Endothelial cell of umbilical vein (primary cell): ENCODE measurements around the gene TFDP1. TPM values are rescaled to one million over a fixed set of nuclear protein-coding genes. Genes with fewer than 3 reads are reported as not detected.

Experiments used
- BruUV-seq: library from RNA; stranded (reverse); fragments of 400-500 nt; replicated peaks from 2 replicates; lab custom pipeline; 2021; lab: Mats Ljungman, UMichigan
- CTCF ChIA-PET: fragments of 300-600, 350-600 bp; sonication (Branson Sonifier 250); formaldehyde crosslinking; loops from one replicate; lab custom pipeline; 2021; ENCODE audit warnings: antibody characterized with exemption, inconsistent platforms; lab: Charles Lee
- POLR2A ChIA-PET: fragments of 300-600, 350-600 bp; sonication (Branson Sonifier 250); formaldehyde crosslinking; loops from one replicate; lab custom pipeline; 2021; ENCODE audit warnings: antibody characterized with exemption, inconsistent platforms; lab: Charles Lee
- DNase-seq: peaks from one replicate; pipeline ENCODE4 v3.0.0-alpha.2; 2011; ENCODE audit warnings: low read depth, low spot score
- FAIRE-seq: peaks from 2 replicates; lab custom pipeline; 2011; peaks lifted over from hg19 to GRCh38; lab: Jason Lieb, UNC
- H2AFZ ChIP-seq: 2 replicates; pipeline ENCODE4 v1.6.0; 2012; ENCODE audit warnings: low read depth, low read length, control low read depth, inconsistent platforms
- H3K27ac ChIP-seq: 2 replicates; pipeline ENCODE4 v1.5.1; 2011; ENCODE audit warnings: low read depth, mild to moderate bottlenecking, control low read depth, low read length, moderate library complexity; ENCODE audit not compliant: insufficient read depth
- H3K27me3 ChIP-seq, 2 experiments: 2 replicates each; pipeline versions ENCODE4 v1.6.0 to v1.6.1; 2011; ENCODE audit warnings: low read length in 2 of 2, mixed read lengths in 1 of 2; ENCODE audit not compliant: control insufficient read depth in 2 of 2, insufficient read depth in 2 of 2
- H3K36me3 ChIP-seq, 2 experiments: 2 replicates in 1 of 2; 3 replicates in 1 of 2; pipeline ENCODE4 v1.5.1; 2011; ENCODE audit warnings: low read length in 2 of 2, mild to moderate bottlenecking in 1 of 2, moderate library complexity in 1 of 2; ENCODE audit not compliant: control insufficient read depth in 2 of 2, insufficient read depth in 2 of 2; ENCODE audit errors: extremely low read depth in 1 of 2
- H3K4me1 ChIP-seq: 3 replicates; pipeline ENCODE4 v1.5.1; 2011; ENCODE audit warnings: mild to moderate bottlenecking, low read length; ENCODE audit not compliant: control insufficient read depth, insufficient read depth; ENCODE audit errors: extremely low read depth
- H3K4me2 ChIP-seq: 2 replicates; pipeline ENCODE4 v1.6.1; 2011; ENCODE audit warnings: low read length, control low read depth, mixed read lengths; ENCODE audit not compliant: insufficient read depth
- H3K4me3 ChIP-seq, 3 experiments: fragments of 200-600 bp in 1 of 3; sonication (generic), shearing (Covaris generic) in 1 of 3; replicated peaks in 1 of 3; 2 replicates each; pipeline ENCODE4 v1.5.1; 2011 to 2016; ENCODE audit warnings: control low read depth in 3 of 3, low read length in 3 of 3, mild to moderate bottlenecking in 2 of 3, inconsistent platforms in 1 of 3, low read depth in 1 of 3, moderate library complexity in 1 of 3; ENCODE audit not compliant: insufficient read depth in 1 of 3
- H3K79me2 ChIP-seq: 2 replicates; pipeline ENCODE4 v1.6.0; 2012; ENCODE audit warnings: low read length, inconsistent platforms; ENCODE audit not compliant: control insufficient read depth, insufficient read depth
- H3K9ac ChIP-seq: replicated peaks from 2 replicates; pipeline ENCODE3; 2011; ENCODE audit warnings: low read length, control low read depth; ENCODE audit not compliant: insufficient read depth; ENCODE audit errors: extremely low read depth
- H3K9me1 ChIP-seq: replicated peaks from 3 replicates; pipeline ENCODE4 v1.6.0; 2011; ENCODE audit warnings: mild to moderate bottlenecking, low read length; ENCODE audit not compliant: control insufficient read depth, insufficient read depth; ENCODE audit errors: extremely low read depth
- H3K9me3 ChIP-seq: replicated peaks from 2 replicates; pipeline ENCODE4 v1.5.1; 2012; ENCODE audit warnings: low read length, inconsistent platforms; ENCODE audit not compliant: control insufficient read depth, insufficient read depth
- H4K20me1 ChIP-seq: replicated peaks from 2 replicates; pipeline ENCODE3; 2011; ENCODE audit warnings: mild to moderate bottlenecking, low read length; ENCODE audit not compliant: control insufficient read depth, insufficient read depth; ENCODE audit errors: extremely low read depth
- EZH2 ChIP-seq: IDR thresholded peaks from 2 replicates; pipeline ENCODE4 v1.6.1; 2012; ENCODE audit warnings: borderline replicate concordance, low read depth, mild to moderate bottlenecking, moderate library complexity, low read length, inconsistent platforms; ENCODE audit not compliant: severe bottlenecking
- FOS ChIP-seq: IDR thresholded peaks from 2 replicates; pipeline ENCODE4 v1.6.1; 2011; ENCODE audit warnings: mild to moderate bottlenecking, low read length, moderate library complexity, borderline replicate concordance; ENCODE audit not compliant: insufficient read depth
- GATA2 ChIP-seq: IDR thresholded peaks from 2 replicates; pipeline ENCODE4 v1.7.0; 2011; ENCODE audit warnings: low read depth, mild to moderate bottlenecking, moderate library complexity, mixed read lengths, low read length; ENCODE audit not compliant: insufficient read length, insufficient read depth
- JUN ChIP-seq: IDR thresholded peaks from 2 replicates; pipeline ENCODE4 v1.6.1; 2011; ENCODE audit warnings: borderline replicate concordance, low read depth; ENCODE audit not compliant: insufficient read length, insufficient read depth
- MYC ChIP-seq: IDR thresholded peaks from one replicate; pipeline ENCODE4 v1.6.1; 2011; ENCODE audit warnings: mild to moderate bottlenecking, low read depth, low read length
- POLR2A ChIP-seq: IDR thresholded peaks from 2 replicates; pipeline ENCODE4 v1.6.1; 2012; ENCODE audit warnings: low read depth, mild to moderate bottlenecking, control low read depth, low read length
- POLR2AphosphoS5 ChIP-seq: IDR thresholded peaks from 2 replicates; pipeline ENCODE4 v1.6.1; 2012; ENCODE audit warnings: low read depth, mild to moderate bottlenecking, control low read depth, low read length, moderate library complexity; ENCODE audit not compliant: insufficient read depth
- dilution Hi-C: fragments of 300-500 bp; cut with MboI; formaldehyde crosslinking; loops from one replicate; pipeline ENCODE4 v1.15.0; 2019; ENCODE audit warnings: low sequenced_read_pairs; ENCODE audit not compliant: extremely low pct_ligation_motif_present
- intact Hi-C: fragments of 100-400 bp; cut with micrococcal nuclease; formaldehyde crosslinking; loops from one replicate; pipeline ENCODE4 v1.10.0; 2022
- polyA plus RNA-seq, 4 experiments: library from polyadenylated mRNA; depleted of rRNA in 3 of 4; stranded (reverse) in 3 of 4; unstranded in 1 of 4; fragments of >200 nt; gene quantifications; 2 replicates each; pipeline versions ENCODE4 v1.2.1 to v1.2.3, GENCODE V29; 2011 to 2012; ENCODE audit warnings: missing spikeins in 1 of 4
- total RNA-seq: library from RNA; stranded (reverse); gene quantifications from 2 replicates; pipeline ENCODE4 v1.2.3, GENCODE V29; 2021
- TF ChIP-seq, protein P1 (sequence below): IDR thresholded peaks from 2 replicates; pipeline ENCODE4 v1.6.1; 2011; ENCODE audit not compliant: insufficient read depth, insufficient read length
- TF ChIP-seq, protein P2 (sequence below), 2 donors: IDR thresholded peaks; 1 replicate in 1 of 2; 2 replicates in 1 of 2; pipeline ENCODE4 v1.5.1; 2011; ENCODE audit warnings: low read length in 2 of 2, mild to moderate bottlenecking in 2 of 2, moderate library complexity in 2 of 2, control low read depth in 1 of 2, inconsistent platforms in 1 of 2, low read depth in 1 of 2; ENCODE audit not compliant: insufficient read depth in 1 of 2; ENCODE audit errors: extremely low read depth in 1 of 2

TFDP1 gene
- total and polyA plus RNA-seq, 2 donors (not counting 3 experiments of a cell fraction or from before 2014, with no cell fraction given) = 64.3 to 137 TPM

DNA sequence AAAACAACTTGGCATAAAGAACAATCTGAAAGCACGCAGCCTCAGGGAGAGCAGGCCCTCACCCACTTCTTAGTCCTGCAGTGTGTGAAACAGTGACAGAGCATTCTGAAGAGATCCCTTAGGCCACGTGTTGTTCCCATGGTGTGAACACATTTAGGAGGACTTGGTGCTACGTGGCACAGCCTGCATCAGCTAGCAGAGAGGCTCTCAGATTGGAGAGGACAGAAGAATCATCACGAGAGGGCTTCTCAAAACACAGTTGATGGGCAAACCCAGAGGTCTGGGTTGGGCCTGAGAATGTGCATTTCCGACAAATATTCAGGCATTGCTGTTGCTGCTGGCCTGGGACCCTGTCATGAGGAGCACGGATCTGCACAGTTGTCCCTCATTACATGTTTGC, 26.1 kb upstream of the TFDP1 start:
- dilution Hi-C loops = no loop called here

More for the DNA sequence above, 26.1 kb upstream of the TFDP1 start:
- intact Hi-C loops = no loop called here
- FAIRE-seq (no peak), DNase-seq (no peak)
- no TSS peak for BruUV-seq
- Histone ChIP-seq H2AFZ (no peak overlapping the region), H4K20me1 (no peaks in the 10 kb centered on the region), H3K36me3 (no peaks in the 10 kb centered on the region), H3K9ac (no peak overlapping the region), H3K27ac (no peak overlapping the region), H3K4me2 (no peak overlapping the region), H3K4me3 (no peak overlapping the region), H3K27me3 (no peaks in the 10 kb centered on the region), H3K9me3 (no peaks in the 10 kb centered on the region), H3K9me1 (no peaks in the 10 kb centered on the region), H3K79me2 (no peaks in the 10 kb centered on the region), H3K4me1 (peaks cover 4% of the 10 kb centered on the region)
- ChIA-PET POLR2A (no interaction called here), CTCF (no interaction called here)
- TF ChIP-seq JUN = no peak
- no peak for TF ChIP-seq FOS
- TF ChIP-seq POLR2A = no peak
- TF ChIP-seq EZH2 = no peak
- no peak for TF ChIP-seq GATA2
- no peak for TF ChIP-seq POLR2AphosphoS5
- TF ChIP-seq MYC = no peak
- TF ChIP-seq, protein P1, sequence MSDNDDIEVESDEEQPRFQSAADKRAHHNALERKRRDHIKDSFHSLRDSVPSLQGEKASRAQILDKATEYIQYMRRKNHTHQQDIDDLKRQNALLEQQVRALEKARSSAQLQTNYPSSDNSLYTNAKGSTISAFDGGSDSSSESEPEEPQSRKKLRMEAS = no peak
- TF ChIP-seq, protein P2, sequence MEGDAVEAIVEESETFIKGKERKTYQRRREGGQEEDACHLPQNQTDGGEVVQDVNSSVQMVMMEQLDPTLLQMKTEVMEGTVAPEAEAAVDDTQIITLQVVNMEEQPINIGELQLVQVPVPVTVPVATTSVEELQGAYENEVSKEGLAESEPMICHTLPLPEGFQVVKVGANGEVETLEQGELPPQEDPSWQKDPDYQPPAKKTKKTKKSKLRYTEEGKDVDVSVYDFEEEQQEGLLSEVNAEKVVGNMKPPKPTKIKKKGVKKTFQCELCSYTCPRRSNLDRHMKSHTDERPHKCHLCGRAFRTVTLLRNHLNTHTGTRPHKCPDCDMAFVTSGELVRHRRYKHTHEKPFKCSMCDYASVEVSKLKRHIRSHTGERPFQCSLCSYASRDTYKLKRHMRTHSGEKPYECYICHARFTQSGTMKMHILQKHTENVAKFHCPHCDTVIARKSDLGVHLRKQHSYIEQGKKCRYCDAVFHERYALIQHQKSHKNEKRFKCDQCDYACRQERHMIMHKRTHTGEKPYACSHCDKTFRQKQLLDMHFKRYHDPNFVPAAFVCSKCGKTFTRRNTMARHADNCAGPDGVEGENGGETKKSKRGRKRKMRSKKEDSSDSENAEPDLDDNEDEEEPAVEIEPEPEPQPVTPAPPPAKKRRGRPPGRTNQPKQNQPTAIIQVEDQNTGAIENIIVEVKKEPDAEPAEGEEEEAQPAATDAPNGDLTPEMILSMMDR (IDR thresholded peaks at IDR 0.05; ENCODE audit: extremely low read depth in 1 of 2, insufficient read depth in 1 of 2, low read depth in 1 of 2, low read length in 2 of 2) = no peak
